ENCODE data around the gene TFIP11.
"Not testable (repeated sequence)": the region's sequence is repeated elsewhere in the genome, so short reads cannot be mapped to it uniquely, and the experiment has no call there.

The TFIP11 gene

GRCh38 chr22:26534874-26535602 lies 22.8 kb upstream of the TFIP11 start:
- TF ChIP-seq CTCF (IDR thresholded peaks at IDR 0.05; ENCODE audit: low read depth, low read length, missing control alignments), result no peak
- no peak overlapping the region for H3K4me3 ChIP-seq (ENCODE audit: low read depth, low read length)
- DNase-seq (ENCODE audit: low read depth), result peak; percentile 26

- no peak overlapping the region for H3K4me3 ChIP-seq (ENCODE audit: low read depth, low read length)
- no peak for TF ChIP-seq CTCF (IDR thresholded peaks at IDR 0.05; ENCODE audit: low read depth, low read length, missing control alignments)
- DNase-seq (ENCODE audit: low read depth), result no peak
Observed at GRCh38 chr22:26534171-26534855, 22.0 kb upstream of the TFIP11 start.

GRCh38 chr22:26529345-26529744 lies 17.1 kb upstream of the TFIP11 start:
- no peak for DNase-seq (ENCODE audit: low read depth)

GRCh38 chr22:26528518-26528917 lies 16.2 kb upstream of the TFIP11 start:
- H3K4me3 ChIP-seq (ENCODE audit: low read depth, low read length); DNase-seq (ENCODE audit: low read depth): not testable (repeated sequence)

More at GRCh38 chr22:26529345-26529744, 17.1 kb upstream of the TFIP11 start:
- H3K4me3 ChIP-seq (ENCODE audit: low read depth, low read length), result no peak overlapping the region
- TF ChIP-seq CTCF (IDR thresholded peaks at IDR 0.05; ENCODE audit: low read depth, low read length, missing control alignments), result no peak

- no peak for DNase-seq (ENCODE audit: low read depth)
- no peak for TF ChIP-seq CTCF (IDR thresholded peaks at IDR 0.05; ENCODE audit: low read depth, low read length, missing control alignments)
- H3K4me3 ChIP-seq (ENCODE audit: low read depth, low read length), result no peak overlapping the region
Observed at GRCh38 chr22:26527574-26528465, 15.5 kb upstream of the TFIP11 start.

GRCh38 chr22:26527167-26527566 lies 14.9 kb upstream of the TFIP11 start:
- no peak for DNase-seq (ENCODE audit: low read depth)
- no peak overlapping the region for H3K4me3 ChIP-seq (ENCODE audit: low read depth, low read length)
- TF ChIP-seq CTCF (IDR thresholded peaks at IDR 0.05; ENCODE audit: low read depth, low read length, missing control alignments), result no peak

GRCh38 chr22:26525946-26526564 lies 13.8 kb upstream of the TFIP11 start:
- TF ChIP-seq CTCF (IDR thresholded peaks at IDR 0.05; ENCODE audit: low read depth, low read length, missing control alignments), result no peak
- DNase-seq (ENCODE audit: low read depth), result no peak
- no peak overlapping the region for H3K4me3 ChIP-seq (ENCODE audit: low read depth, low read length)

All from GM12864 (cell line).